GM18526 (cell line): ENCODE measurements around the gene TPD52L1.

Experiments
- POLR2A ChIP-seq: IDR thresholded peaks from 3 replicates; pipeline ENCODE4 v1.6.1; 2011; ENCODE audit not compliant: insufficient read length; ENCODE audit errors: extremely low read depth

Gene TPD52L1

GRCh38 chr6:125192610-125192930 lies 39.0 kb downstream of the TPD52L1 start:
- no peak for TF ChIP-seq POLR2A

GRCh38 chr6:125193208-125193607 lies 39.6 kb downstream of the TPD52L1 start:
- no peak for TF ChIP-seq POLR2A

- no peak for TF ChIP-seq POLR2A
Observed at GRCh38 chr6:125194941-125195340, 41.4 kb downstream of the TPD52L1 start.

- no peak for TF ChIP-seq POLR2A
Observed at GRCh38 chr6:125195526-125195925, 42.0 kb downstream of the TPD52L1 start.

- no peak for TF ChIP-seq POLR2A
Observed at GRCh38 chr6:125196613-125197012, 43.0 kb downstream of the TPD52L1 start.

GRCh38 chr6:125197795-125198269 lies 44.3 kb downstream of the TPD52L1 start:
- TF ChIP-seq POLR2A, result no peak

GRCh38 chr6:125198398-125198937 lies 44.9 kb downstream of the TPD52L1 start:
- no peak for TF ChIP-seq POLR2A

GRCh38 chr6:125200941-125201340 lies 47.4 kb downstream of the TPD52L1 start:
- no peak for TF ChIP-seq POLR2A

GRCh38 chr6:125201961-125202729 lies 48.6 kb downstream of the TPD52L1 start:
- no peak for TF ChIP-seq POLR2A

GRCh38 chr6:125203395-125203794 lies 49.8 kb downstream of the TPD52L1 start:
- no peak for TF ChIP-seq POLR2A

- no peak for TF ChIP-seq POLR2A
Observed at GRCh38 chr6:125205931-125206330, 52.4 kb downstream of the TPD52L1 start.

- no peak for TF ChIP-seq POLR2A
Observed at GRCh38 chr6:125206389-125206788, 52.8 kb downstream of the TPD52L1 start.

- TF ChIP-seq POLR2A, result no peak
Observed at GRCh38 chr6:125207956-125208355, 54.4 kb downstream of the TPD52L1 start.

- no peak for TF ChIP-seq POLR2A
Observed at GRCh38 chr6:125208625-125209249, 55.2 kb downstream of the TPD52L1 start.

GRCh38 chr6:125210667-125211066 lies 57.1 kb downstream of the TPD52L1 start:
- no peak for TF ChIP-seq POLR2A

GRCh38 chr6:125211352-125211751 lies 57.8 kb downstream of the TPD52L1 start:
- no peak for TF ChIP-seq POLR2A
